Uterus (tissue), 2 donors: ENCODE measurements around the gene NEK5.

Source experiments
- CTCF ChIP-seq, 4 experiments: fragments of 200-600 bp in 2 of 4; fragments of 450-650 bp in 2 of 4; sonication (generic) in 2 of 4; IDR thresholded peaks; one replicate each; pipeline ENCODE4 v1.5.1; 2016 to 2019; ENCODE audit warnings: antibody characterized with exemption in 4 of 4, mild to moderate bottlenecking in 2 of 4, moderate library complexity in 1 of 4
- POLR2A ChIP-seq, 2 donors: fragments of 450-650 bp; IDR thresholded peaks; one replicate each; pipeline ENCODE4 v1.6.1; 2016; ENCODE audit warnings: antibody characterized with exemption in 2 of 2, mild to moderate bottlenecking in 1 of 2, moderate library complexity in 1 of 2

- TF ChIP-seq CTCF (IDR thresholded peaks at IDR 0.05) (no peak), POLR2A (IDR thresholded peaks at IDR 0.05) (no peak)
Observed at GRCh38 chr13:52012512-52012836, 116.4 kb downstream of the NEK5 start.
